Neural progenitor cell (in vitro differentiated cells): ENCODE measurements around the gene ATP6V1E1.

Experiments used
- CTCF ChIP-seq: fragments of 200-600 bp; sonication (generic); IDR thresholded peaks from 2 replicates; pipeline ENCODE4 v1.5.1; 2017; ENCODE audit warnings: antibody characterized with exemption, mild to moderate bottlenecking
- EZH2phosphoT487 ChIP-seq: fragments of 200-600 bp; sonication (generic); IDR thresholded peaks from 2 replicates; pipeline ENCODE4 v1.6.1; 2017; ENCODE audit warnings: antibody characterized with exemption

DNA sequence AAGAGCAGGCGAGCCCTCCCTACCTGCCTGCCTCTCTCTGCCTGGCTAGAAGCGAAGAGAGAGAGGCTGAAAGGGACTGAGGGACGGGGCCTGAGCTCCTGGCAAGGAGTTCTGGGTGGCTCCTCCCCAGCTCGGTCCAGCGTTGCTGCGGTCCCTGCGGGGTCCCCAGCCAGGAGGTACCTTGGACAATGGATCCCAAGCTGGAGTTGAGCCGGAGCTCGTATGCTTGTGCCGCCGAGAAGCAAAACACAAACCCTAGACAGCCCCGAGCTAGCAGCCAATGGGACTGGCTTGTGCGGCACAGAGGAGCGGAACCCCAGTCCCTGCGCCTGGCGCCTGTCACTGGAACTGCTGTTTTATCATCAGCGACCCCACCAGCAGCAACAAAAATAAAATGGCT lies 46.9 kb downstream of the ATP6V1E1 start:
- no peak for TF ChIP-seq EZH2phosphoT487
- TF ChIP-seq CTCF, result no peak
